SK-N-SH (cell line): Measurements from ENCODE around the gene CEP152. TPM values are rescaled to one million over a fixed set of nuclear protein-coding genes. Genes with fewer than 3 reads are reported as not detected.

Experiments
- CTCF ChIA-PET: fragments of 300-600, 350-600 bp; formaldehyde crosslinking; extraction: SDS; loops from one replicate; lab custom pipeline; 2021; lab: Yijun Ruan, JAX
- POLR2A ChIA-PET: fragments of 350-600 bp; sonication (Branson Sonifier 250); formaldehyde crosslinking; extraction: SDS; loops from one replicate; lab custom pipeline; 2020; ENCODE audit warnings: antibody characterized with exemption, inconsistent platforms; lab: Yijun Ruan, JAX
- DNase-seq: peaks from one replicate; pipeline ENCODE4 v3.0.0; 2012
- H2AFZ ChIP-seq: fragments of 200-600 bp; sonication (generic); 2 replicates; pipeline ENCODE4 v1.8.1; 2016; ENCODE audit warnings: antibody characterized with exemption, mild to moderate bottlenecking, low read depth
- H3F3A ChIP-seq: fragments of 200-600 bp; sonication (generic); replicated peaks from 2 replicates; pipeline ENCODE3; 2016; ENCODE audit warnings: antibody characterized with exemption, mild to moderate bottlenecking; ENCODE audit not compliant: insufficient read depth
- H3K27ac ChIP-seq, 2 experiments: fragments of 200-500 bp in 1 of 2; fragments of 200-600 bp in 1 of 2; sonication (Bioruptor generic) in 1 of 2; sonication (generic), shearing (Covaris generic) in 1 of 2; 2 replicates each; pipeline versions ENCODE4 v1.5.1 to v1.6.1; 2014 to 2016; ENCODE audit warnings: low read depth in 2 of 2, inconsistent platforms in 1 of 2, low read length in 1 of 2, mild to moderate bottlenecking in 1 of 2, mixed read lengths in 1 of 2
- H3K27me3 ChIP-seq: fragments of 200-600 bp; sonication (generic), shearing (Covaris generic); 2 replicates; pipeline ENCODE4 v1.6.1; 2016; ENCODE audit warnings: mixed run types; ENCODE audit not compliant: insufficient read depth
- H3K36me3 ChIP-seq, 2 experiments: fragments of 200-500 bp in 1 of 2; fragments of 200-600 bp in 1 of 2; sonication (Bioruptor generic) in 1 of 2; sonication (generic) in 1 of 2; replicated peaks in 1 of 2; 2 replicates each; pipeline versions ENCODE3 to v1.5.1; 2014 to 2016; ENCODE audit warnings: low read length in 1 of 2, mild to moderate bottlenecking in 1 of 2; ENCODE audit not compliant: insufficient read depth in 2 of 2, control insufficient read depth in 1 of 2
- H3K4me1 ChIP-seq, 2 experiments: fragments of 200-500 bp in 1 of 2; fragments of 200-600 bp in 1 of 2; sonication (Bioruptor generic) in 1 of 2; sonication (generic), shearing (Covaris generic) in 1 of 2; 2 replicates each; pipeline versions ENCODE4 v1.5.1 to v1.6.1; 2014 to 2016; ENCODE audit warnings: low read depth in 1 of 2, low read length in 1 of 2, mixed run types in 1 of 2; ENCODE audit not compliant: insufficient read depth in 2 of 2, control insufficient read depth in 1 of 2
- H3K4me2 ChIP-seq: fragments of 200-600 bp; sonication (generic), shearing (Covaris generic); 2 replicates; pipeline ENCODE4 v1.6.1; 2017; ENCODE audit warnings: mixed run types
- H3K4me3 ChIP-seq, 2 experiments: fragments of 200-500 bp in 1 of 2; fragments of 200-600 bp in 1 of 2; sonication (Bioruptor generic) in 1 of 2; sonication (generic), shearing (Covaris generic) in 1 of 2; 2 replicates each; pipeline versions ENCODE4 v1.5.1 to v1.8.1; 2014 to 2016; ENCODE audit warnings: low read depth in 2 of 2, inconsistent platforms in 1 of 2, low read length in 1 of 2, mild to moderate bottlenecking in 1 of 2, mixed read lengths in 1 of 2, moderate library complexity in 1 of 2
- H3K79me2 ChIP-seq: fragments of 200-600 bp; sonication (generic); 2 replicates; pipeline ENCODE4 v1.8.1; 2017; ENCODE audit warnings: mild to moderate bottlenecking; ENCODE audit not compliant: insufficient read depth
- H3K9ac ChIP-seq: fragments of 200-600 bp; sonication (generic); 2 replicates; pipeline ENCODE4 v1.6.1; 2017; ENCODE audit warnings: mixed run types
- H3K9me2 ChIP-seq: fragments of 200-600 bp; sonication (generic); 2 replicates; pipeline ENCODE4 v1.6.1; 2017; ENCODE audit warnings: mixed run types
- H3K9me3 ChIP-seq: fragments of 200-600 bp; sonication (generic); 2 replicates; pipeline ENCODE4 v1.6.1; 2017; ENCODE audit warnings: mixed run types, mild to moderate bottlenecking, moderate library complexity
- H4K20me1 ChIP-seq: fragments of 200-600 bp; sonication (generic); 2 replicates; pipeline ENCODE4 v1.6.1; 2017; ENCODE audit warnings: mild to moderate bottlenecking, mixed run types; ENCODE audit not compliant: insufficient read depth
- CHD2 ChIP-seq: fragments of 150-350 bp; IDR thresholded peaks from 2 replicates; pipeline ENCODE4 v1.6.1; 2018; ENCODE audit warnings: low read length; ENCODE audit not compliant: partially characterized antibody
- ELF1 ChIP-seq: IDR thresholded peaks from 2 replicates; pipeline ENCODE4 v1.4.0; 2012
- FOSL2 ChIP-seq: IDR thresholded peaks from 2 replicates; pipeline ENCODE4 v1.4.0; 2012; ENCODE audit warnings: low read depth, mild to moderate bottlenecking, moderate library complexity, borderline replicate concordance
- FOXM1 ChIP-seq: IDR thresholded peaks from 2 replicates; pipeline ENCODE4 v1.4.0; 2012; ENCODE audit warnings: low read depth, mild to moderate bottlenecking
- GABPA ChIP-seq: IDR thresholded peaks from 2 replicates; pipeline ENCODE4 v1.4.0; 2012; ENCODE audit warnings: low read depth, mild to moderate bottlenecking
- JUND ChIP-seq: IDR thresholded peaks from 2 replicates; pipeline ENCODE4 v1.4.0; 2012
- MAX ChIP-seq: IDR thresholded peaks from 2 replicates; pipeline ENCODE4 v1.4.0; 2012; ENCODE audit warnings: low read depth
- MEF2A ChIP-seq: IDR thresholded peaks from 2 replicates; pipeline ENCODE4 v1.4.0; 2012; ENCODE audit warnings: low read depth, borderline replicate concordance
- REST ChIP-seq: IDR thresholded peaks from 2 replicates; pipeline ENCODE4 v1.6.1; 2012; ENCODE audit warnings: mild to moderate bottlenecking, low read depth, low read length, moderate library complexity
- RXRA ChIP-seq: IDR thresholded peaks from 2 replicates; pipeline ENCODE4 v1.4.0; 2012; ENCODE audit warnings: low read depth, mild to moderate bottlenecking, borderline replicate concordance
- SIN3A ChIP-seq: IDR thresholded peaks from 2 replicates; pipeline ENCODE4 v1.6.1; 2012; ENCODE audit warnings: low read depth, mild to moderate bottlenecking, low read length, moderate library complexity, borderline replicate concordance
- TAF1 ChIP-seq: IDR thresholded peaks from 2 replicates; pipeline ENCODE4 v1.6.1; 2012; ENCODE audit warnings: low read depth, mild to moderate bottlenecking, low read length, moderate library complexity, borderline replicate concordance
- TEAD4 ChIP-seq: IDR thresholded peaks from 2 replicates; pipeline ENCODE4 v1.4.0; 2012; ENCODE audit warnings: mild to moderate bottlenecking, borderline replicate concordance; ENCODE audit not compliant: insufficient read depth
- USF1 ChIP-seq: IDR thresholded peaks from 2 replicates; pipeline ENCODE4 v1.4.0; 2012; ENCODE audit warnings: low read depth, borderline replicate concordance
- ZBTB33 ChIP-seq: IDR thresholded peaks from 2 replicates; pipeline ENCODE4 v1.4.0; 2012; ENCODE audit warnings: low read depth, borderline replicate concordance
- WGBS: methylation state at CpG from one replicate; pipeline ENCODE4 v1.1.6; 2017; ENCODE audit warnings: low lambda C conversion rate; 5-methylcytosine and 5-hydroxymethylcytosine counted together
- polyA plus RNA-seq, 3 experiments: library from polyadenylated mRNA; depleted of rRNA; stranded (reverse); fragments of >200 nt; gene quantifications; 2 replicates each; pipeline ENCODE4 v1.2.3, GENCODE V29; 2012
- TF ChIP-seq, protein P1 (sequence below): fragments of 150-350 bp; IDR thresholded peaks from 2 replicates; pipeline ENCODE4 v1.6.1; 2016; ENCODE audit warnings: mild to moderate bottlenecking, low read depth, low read length
- TF ChIP-seq, protein P2 (sequence below): fragments of 200-600 bp; sonication (generic); IDR thresholded peaks from 2 replicates; pipeline ENCODE4 v1.6.1; 2017; ENCODE audit warnings: antibody characterized with exemption, mild to moderate bottlenecking, moderate library complexity

CEP152 gene
- polyA plus RNA-seq, 1 of the 3 experiments (the other 2 are of a cell fraction): 0.71 TPM

DNA sequence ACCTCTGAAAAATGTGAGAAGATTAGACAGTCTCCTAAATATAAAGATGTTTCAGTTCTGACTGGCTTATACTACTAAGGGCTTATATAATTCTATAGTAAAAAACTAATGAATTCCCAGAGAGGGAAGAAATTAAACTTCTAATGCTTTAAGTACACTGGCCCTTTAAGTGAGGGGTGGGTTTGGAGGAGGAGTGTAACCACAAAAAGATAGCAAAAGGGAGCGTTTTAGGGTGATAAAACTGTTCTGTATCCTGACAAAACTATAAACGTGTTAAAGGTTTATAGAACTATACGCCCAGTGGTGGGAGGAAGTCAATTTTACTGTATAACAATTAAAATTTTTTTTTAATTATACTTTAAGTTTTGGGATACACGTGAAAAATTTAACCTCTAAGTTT lies 45.8 kb downstream of the CEP152 start:
- no peaks in the 10 kb centered on the region for H3F3A ChIP-seq
- no peak for TF ChIP-seq RXRA
- TF ChIP-seq, protein P1, sequence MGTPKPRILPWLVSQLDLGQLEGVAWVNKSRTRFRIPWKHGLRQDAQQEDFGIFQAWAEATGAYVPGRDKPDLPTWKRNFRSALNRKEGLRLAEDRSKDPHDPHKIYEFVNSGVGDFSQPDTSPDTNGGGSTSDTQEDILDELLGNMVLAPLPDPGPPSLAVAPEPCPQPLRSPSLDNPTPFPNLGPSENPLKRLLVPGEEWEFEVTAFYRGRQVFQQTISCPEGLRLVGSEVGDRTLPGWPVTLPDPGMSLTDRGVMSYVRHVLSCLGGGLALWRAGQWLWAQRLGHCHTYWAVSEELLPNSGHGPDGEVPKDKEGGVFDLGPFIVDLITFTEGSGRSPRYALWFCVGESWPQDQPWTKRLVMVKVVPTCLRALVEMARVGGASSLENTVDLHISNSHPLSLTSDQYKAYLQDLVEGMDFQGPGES: no peak
- TF ChIP-seq, protein P2, sequence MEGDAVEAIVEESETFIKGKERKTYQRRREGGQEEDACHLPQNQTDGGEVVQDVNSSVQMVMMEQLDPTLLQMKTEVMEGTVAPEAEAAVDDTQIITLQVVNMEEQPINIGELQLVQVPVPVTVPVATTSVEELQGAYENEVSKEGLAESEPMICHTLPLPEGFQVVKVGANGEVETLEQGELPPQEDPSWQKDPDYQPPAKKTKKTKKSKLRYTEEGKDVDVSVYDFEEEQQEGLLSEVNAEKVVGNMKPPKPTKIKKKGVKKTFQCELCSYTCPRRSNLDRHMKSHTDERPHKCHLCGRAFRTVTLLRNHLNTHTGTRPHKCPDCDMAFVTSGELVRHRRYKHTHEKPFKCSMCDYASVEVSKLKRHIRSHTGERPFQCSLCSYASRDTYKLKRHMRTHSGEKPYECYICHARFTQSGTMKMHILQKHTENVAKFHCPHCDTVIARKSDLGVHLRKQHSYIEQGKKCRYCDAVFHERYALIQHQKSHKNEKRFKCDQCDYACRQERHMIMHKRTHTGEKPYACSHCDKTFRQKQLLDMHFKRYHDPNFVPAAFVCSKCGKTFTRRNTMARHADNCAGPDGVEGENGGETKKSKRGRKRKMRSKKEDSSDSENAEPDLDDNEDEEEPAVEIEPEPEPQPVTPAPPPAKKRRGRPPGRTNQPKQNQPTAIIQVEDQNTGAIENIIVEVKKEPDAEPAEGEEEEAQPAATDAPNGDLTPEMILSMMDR: no peak
- TF ChIP-seq TAF1: no peak
- TF ChIP-seq ZBTB33: no peak
- TF ChIP-seq FOSL2: no peak
- no peak for TF ChIP-seq REST
- no peak for TF ChIP-seq GABPA
- TF ChIP-seq FOXM1: no peak
- TF ChIP-seq MEF2A: no peak
- no peak for TF ChIP-seq USF1
- no peak for TF ChIP-seq JUND
- TF ChIP-seq MAX: no peak
- no peak for TF ChIP-seq SIN3A
- TF ChIP-seq ELF1: no peak
- TF ChIP-seq CHD2: no peak
- TF ChIP-seq TEAD4: no peak
- no peaks in the 10 kb centered on the region; the same call in 1 of the 2 replicates for H3K9me3 ChIP-seq
- no peaks in the 10 kb centered on the region for H3K9me2 ChIP-seq
- ChIA-PET POLR2A (no interaction called here), CTCF (no interaction called here)
- no peak overlapping the region for H3K27ac ChIP-seq
- H3K4me3 ChIP-seq: no peak overlapping the region
- H3K36me3 ChIP-seq: peaks cover 48 to 52% of the 10 kb centered on the region in 2 experiments
- H3K79me2 ChIP-seq: no peaks in the 10 kb centered on the region
- H4K20me1 ChIP-seq: no peaks in the 10 kb centered on the region
- no peak overlapping the region for H3K9ac ChIP-seq
- no peak overlapping the region for H3K4me2 ChIP-seq
- WGBS: 93% methylated on average over 4 of the region's 4 CpGs
- no peaks in the 10 kb centered on the region for H3K4me1 ChIP-seq
- H2AFZ ChIP-seq: no peak overlapping the region
- no peak for DNase-seq
- no peaks in the 10 kb centered on the region for H3K27me3 ChIP-seq
